GM12878 (cell line): Measurements from ENCODE around the gene PLEKHM3. TPM values are rescaled to one million over a fixed set of nuclear protein-coding genes. Genes with fewer than 3 reads are reported as not detected.

Experiments
- ATAC-seq: fragments of 200-7000 bp; cut with Tn5 transposase; 3 replicates; pipeline ENCODE4 v1.9.1; 2020; ENCODE audit warnings: mild to moderate bottlenecking, moderate library complexity
- BruUV-seq: library from RNA; stranded (reverse); fragments of 400-500 nt; replicated peaks from 2 replicates; lab custom pipeline; 2021; lab: Mats Ljungman, UMichigan
- CTCF ChIA-PET: fragments of 300-600 bp; sonication (Branson Sonifier 250); formaldehyde crosslinking; extraction: SDS; loops from one replicate; lab custom pipeline; 2021; ENCODE audit warnings: inconsistent platforms; lab: Yijun Ruan, JAX
- POLR2A ChIA-PET: fragments of 350-600 bp; formaldehyde crosslinking; extraction: SDS; loops from one replicate; lab custom pipeline; 2021; ENCODE audit warnings: inconsistent platforms; lab: Charles Lee
- RAD21 ChIA-PET: fragments of 300-600 bp; sonication (Branson Sonifier 250); formaldehyde crosslinking; loops from one replicate; lab custom pipeline; 2023; ENCODE audit warnings: antibody characterized with exemption; ENCODE audit not compliant: unreplicated experiment; lab: Charles Lee
- SMC1A ChIA-PET: fragments of 300-600 bp; sonication (Branson Sonifier 250); formaldehyde crosslinking; loops from one replicate; lab custom pipeline; 2023; ENCODE audit not compliant: unreplicated experiment, uncharacterized antibody; lab: Charles Lee
- DNase-seq: peaks from one replicate; pipeline ENCODE4 v3.0.0-alpha.2; 2011; ENCODE audit warnings: low read depth, low spot score
- FAIRE-seq: peaks from 3 replicates; lab custom pipeline; 2011; peaks lifted over from hg19 to GRCh38; lab: Jason Lieb, UNC
- H2AFZ ChIP-seq: 2 replicates; pipeline ENCODE4 v1.6.0; 2011; ENCODE audit warnings: low read depth, low read length, control low read depth; ENCODE audit not compliant: control insufficient read depth
- H3K27ac ChIP-seq: 2 replicates; pipeline ENCODE4 v1.5.1; 2011; ENCODE audit warnings: control low read depth; ENCODE audit not compliant: control insufficient read depth, insufficient read depth
- H3K27me3 ChIP-seq, 2 experiments: replicated peaks in 1 of 2; 2 replicates each; pipeline versions ENCODE4 v1.6.0 to v1.6.1; 2011; ENCODE audit warnings: low read length in 1 of 2; ENCODE audit not compliant: control insufficient read depth in 2 of 2, insufficient read depth in 2 of 2
- H3K36me3 ChIP-seq, 2 experiments: 2 replicates each; pipeline ENCODE4 v1.5.1; 2011; ENCODE audit warnings: low read length in 1 of 2; ENCODE audit not compliant: control insufficient read depth in 2 of 2, insufficient read depth in 2 of 2
- H3K4me1 ChIP-seq: 2 replicates; pipeline ENCODE4 v1.6.1; 2011; ENCODE audit warnings: mild to moderate bottlenecking, low read length, moderate library complexity, mixed read lengths; ENCODE audit not compliant: control insufficient read depth, insufficient read depth
- H3K4me2 ChIP-seq: 2 replicates; pipeline ENCODE4 v1.6.0; 2011; ENCODE audit warnings: control low read depth; ENCODE audit not compliant: control insufficient read depth, insufficient read depth
- H3K4me3 ChIP-seq: fragments of 200-600 bp; sonication (generic); 2 replicates; pipeline ENCODE4 v1.5.1; 2016
- H3K79me2 ChIP-seq: 2 replicates; pipeline ENCODE4 v1.6.0; 2011; ENCODE audit warnings: low read length; ENCODE audit not compliant: control insufficient read depth, insufficient read depth
- H3K9ac ChIP-seq: 2 replicates; pipeline ENCODE4 v1.8.0; 2011; ENCODE audit warnings: low read length, control low read depth, mixed read lengths; ENCODE audit not compliant: control insufficient read depth, insufficient read depth
- H3K9me3 ChIP-seq: replicated peaks from 3 replicates; pipeline ENCODE4 v1.5.1; 2011; ENCODE audit warnings: mild to moderate bottlenecking, low read length; ENCODE audit not compliant: control insufficient read depth, insufficient read depth
- H4K20me1 ChIP-seq: 2 replicates; pipeline ENCODE4 v1.6.0; 2011; ENCODE audit not compliant: control insufficient read depth, insufficient read depth
- BHLHE40 ChIP-seq, 2 experiments: fragments of 450-650 bp in 1 of 2; IDR thresholded peaks; 2 replicates each; pipeline ENCODE4 v1.6.1; 2011 to 2017; ENCODE audit warnings: low read depth in 2 of 2, borderline replicate concordance in 1 of 2, improper control_type of control experiment in 1 of 2, low read length in 1 of 2, mild to moderate bottlenecking in 1 of 2
- DPF2 ChIP-seq: fragments of 450-650 bp; IDR thresholded peaks from 2 replicates; pipeline ENCODE4 v1.6.1; 2017; ENCODE audit warnings: mild to moderate bottlenecking
- EZH2 ChIP-seq: IDR thresholded peaks from 2 replicates; pipeline ENCODE4 v1.6.1; 2012; ENCODE audit warnings: low read depth, mild to moderate bottlenecking, control low read depth, inconsistent platforms, low read length, borderline replicate concordance; ENCODE audit not compliant: control insufficient read depth
- IRF3 ChIP-seq: fragments of 450-650 bp; IDR thresholded peaks from 2 replicates; pipeline ENCODE4 v1.6.1; 2014; ENCODE audit warnings: mild to moderate bottlenecking
- JUNB ChIP-seq: IDR thresholded peaks from 2 replicates; pipeline ENCODE4 v1.6.1; 2016; ENCODE audit warnings: antibody characterized with exemption, mild to moderate bottlenecking
- JUND ChIP-seq: IDR thresholded peaks from 2 replicates; pipeline ENCODE4 v1.6.1; 2012; ENCODE audit warnings: low read depth, mild to moderate bottlenecking, low read length, improper control_type of control experiment, moderate library complexity
- LARP7 ChIP-seq: fragments of 450-650 bp; IDR thresholded peaks from 2 replicates; pipeline ENCODE4 v1.6.1; 2017; ENCODE audit warnings: mild to moderate bottlenecking
- MXI1 ChIP-seq: fragments of 150-350 bp; IDR thresholded peaks from 2 replicates; pipeline ENCODE4 v1.6.1; 2011; ENCODE audit warnings: low read depth, mild to moderate bottlenecking, inconsistent platforms, low read length, improper control_type of control experiment
- RB1 ChIP-seq: fragments of 450-650 bp; formaldehyde crosslinking; IDR thresholded peaks from 2 replicates; pipeline ENCODE4 v1.6.1; 2017; ENCODE audit warnings: mild to moderate bottlenecking, borderline replicate concordance
- STAT3 ChIP-seq: IDR thresholded peaks from 2 replicates; pipeline ENCODE4 v1.6.1; 2011; ENCODE audit warnings: low read depth, low read length, improper control_type of control experiment
- SUZ12 ChIP-seq: fragments of 200-600 bp; sonication (generic); IDR thresholded peaks from one replicate; pipeline ENCODE4 v1.6.1; 2018; ENCODE audit warnings: antibody characterized with exemption, mild to moderate bottlenecking; ENCODE audit not compliant: unreplicated experiment
- TCF3 ChIP-seq: IDR thresholded peaks from 2 replicates; pipeline ENCODE4 v1.6.1; 2012; ENCODE audit warnings: low read depth, mild to moderate bottlenecking, low read length, borderline replicate concordance; ENCODE audit not compliant: insufficient read depth
- WGBS: methylation state at CpG from one replicate; pipeline ENCODE4 v1.1.6; 2016; ENCODE audit warnings: low lambda C conversion rate; ENCODE audit not compliant: insufficient replicate concordance, insufficient coverage; ENCODE audit errors: missing lambda C conversion rate; 5-methylcytosine and 5-hydroxymethylcytosine counted together
- in situ Hi-C: fragments of 300-500 bp; cut with MboI; formaldehyde crosslinking; loops from 9 replicates; pipeline ENCODE4 v1.14.3; 2018; ENCODE audit warnings: mixed read lengths
- intact Hi-C: fragments of 100-400 bp; cut with micrococcal nuclease; formaldehyde crosslinking; loops from one replicate; pipeline ENCODE4 v1.14.2; 2022; ENCODE audit not compliant: unreplicated experiment
- polyA plus RNA-seq, 11 experiments: library from polyadenylated mRNA; depleted of rRNA in 4 of 11; unstranded in 6 of 11; stranded (reverse) in 5 of 11; fragments of >200 nt; fragmentation: Nextera tagmentation in 4 of 11; fragmentation: Illumina TruSeq in 1 of 11; extraction: Ambion mirVana in 4 of 11; extraction: Trizol in 1 of 11; gene quantifications; 1 replicate in 1 of 11; 2 replicates in 10 of 11; pipeline versions ENCODE4 v1.2.1 to v1.2.3, GENCODE V29; 2011 to 2016; ENCODE audit warnings: inconsistent platforms in 2 of 11, missing spikeins in 2 of 11, low read depth in 1 of 11
- total RNA-seq, 4 experiments: library from RNA; depleted of rRNA in 3 of 4; stranded (reverse); fragments of >200 nt in 3 of 4; fragmentation: Illumina TruSeq in 1 of 4; extraction: Trizol in 1 of 4; gene quantifications; 2 replicates each; pipeline versions ENCODE4 v1.2.1 to v1.2.3, GENCODE V29; 2013 to 2021

PLEKHM3 gene
- total and polyA plus RNA-seq, 10 of the 15 experiments (the other 5 are each of a cell fraction or from before 2014, with no cell fraction given) = 1.4 to 5.6 (median 3.0) TPM

- Histone ChIP-seq H3K4me2 (no peak overlapping the region), H3K36me3 (no peaks in the 10 kb centered on the region), H3K27me3 (no peaks in the 10 kb centered on the region), H4K20me1 (no peaks in the 10 kb centered on the region), H3K4me1 (no peaks in the 10 kb centered on the region), H3K9me3 (no peaks in the 10 kb centered on the region), H3K4me3 (no peak overlapping the region), H2AFZ (no peak overlapping the region), H3K27ac (no peak overlapping the region), H3K9ac (no peak overlapping the region), H3K79me2 (no peaks in the 10 kb centered on the region)
- DNase-seq = no peak
- ChIA-PET CTCF (interaction anchor here (0.9 to 1.2 kb wide), 2 partner anchors 9 to 31 kb away, joined by 3 read pairs; no protein-coding TSS in a partner anchor), POLR2A (interaction anchor here (1.5 kb wide), 1 partner anchor 7 kb away, joined by 3 read pairs; no protein-coding TSS in a partner anchor), SMC1A (interaction anchor here (1.0 to 1.2 kb wide), 2 partner anchors 9 to 100 kb away, joined by 3 to 4 read pairs; no protein-coding TSS in a partner anchor), RAD21 (interaction anchor here (0.8 kb wide), 2 partner anchors 9 to 130 kb away, joined by 3 to 4 read pairs; no protein-coding TSS in a partner anchor)
- WGBS = 73% methylated on average over 3 of the region's 3 CpGs
- in situ Hi-C loops (no loop called here), intact Hi-C loops (no loop called here)
- TF ChIP-seq JUNB (no peak), BHLHE40 (IDR thresholded peaks at IDR 0.05; ENCODE audit: borderline replicate concordance in 1 of 2, low read depth in 2 of 2, low read length in 1 of 2) (no peak), IRF3 (no peak), MXI1 (no peak), JUND (no peak), LARP7 (no peak), TCF3 (no peak), RB1 (no peak), DPF2 (no peak), EZH2 (no peak), STAT3 (no peak), SUZ12 (no peak)
- no peak for ATAC-seq
- no TSS peak for BruUV-seq
- peak; percentile 59 for FAIRE-seq
Measured at GRCh38 chr2:207875473-207876212, 149.7 kb downstream of the PLEKHM3 start.
